Glomerular visceral epithelial cell (primary cell): ENCODE results near the gene IGSF6.
"Not testable (repeated sequence)": the region's sequence is repeated elsewhere in the genome, so short reads cannot be mapped to it uniquely, and the experiment has no call there.

Source experiments
- DNase-seq: peaks from one replicate; pipeline ENCODE4 v3.0.0-alpha.2; 2016; ENCODE audit errors: extremely low spot score

Gene IGSF6

GRCh38 chr16:21629616-21630539, 22.5 kb downstream of the IGSF6 start:
- not testable (repeated sequence) for DNase-seq

GRCh38 chr16:21628772-21629171, 23.6 kb downstream of the IGSF6 start:
- no peak for DNase-seq

- DNase-seq = no peak
Measured at GRCh38 chr16:21628121-21628726, 24.2 kb downstream of the IGSF6 start.

GRCh38 chr16:21626659-21627277, 25.6 kb downstream of the IGSF6 start:
- DNase-seq = peak; percentile 65

GRCh38 chr16:21625026-21625425, 27.4 kb downstream of the IGSF6 start:
- no peak for DNase-seq

- DNase-seq = no peak
Measured at GRCh38 chr16:21622545-21622944, 29.9 kb downstream of the IGSF6 start.

- DNase-seq = no peak
Measured at GRCh38 chr16:21620592-21620991, 31.8 kb downstream of the IGSF6 start.

GRCh38 chr16:21619765-21620425, 32.5 kb downstream of the IGSF6 start:
- DNase-seq = no peak

- no peak for DNase-seq
Measured at GRCh38 chr16:21618281-21618680, 34.1 kb downstream of the IGSF6 start.

GRCh38 chr16:21617607-21618006, 34.8 kb downstream of the IGSF6 start:
- no peak for DNase-seq

- no peak for DNase-seq
Measured at GRCh38 chr16:21614896-21615295, 37.5 kb downstream of the IGSF6 start.

- DNase-seq = no peak
Measured at GRCh38 chr16:21613781-21614180, 38.6 kb downstream of the IGSF6 start.

- no peak for DNase-seq
Measured at GRCh38 chr16:21613361-21613760, 39.0 kb downstream of the IGSF6 start.

- no peak for DNase-seq
Measured at GRCh38 chr16:21611556-21612384, 40.6 kb downstream of the IGSF6 start.

- DNase-seq = no peak
Measured at GRCh38 chr16:21611198-21611555, 41.2 kb downstream of the IGSF6 start.

- no peak for DNase-seq
Measured at GRCh38 chr16:21610766-21611165, 41.6 kb downstream of the IGSF6 start.

- no peak for DNase-seq
Measured at GRCh38 chr16:21610006-21610544, 42.3 kb downstream of the IGSF6 start.

- DNase-seq = no peak
Measured at GRCh38 chr16:21608639-21609328, 43.6 kb downstream of the IGSF6 start.

- not testable (repeated sequence) for DNase-seq
Measured at GRCh38 chr16:21605848-21606247, 46.6 kb downstream of the IGSF6 start.

GRCh38 chr16:21603928-21604327, 48.5 kb downstream of the IGSF6 start:
- peak; percentile 27 for DNase-seq
